Right lobe of liver (tissue), 6 donors: Measurements from ENCODE around the gene TRIO. TPM values are rescaled to one million over a fixed set of nuclear protein-coding genes. Genes with fewer than 3 reads are reported as not detected.

Experiments used
- ATAC-seq, 4 donors: fragments of 200-7000 bp; cut with Tn5 transposase; one replicate each; pipeline ENCODE4 v1.9.1; 2020; ENCODE audit warnings: mild to moderate bottlenecking in 4 of 4, moderate library complexity in 4 of 4
- DNase-seq, 3 donors: peaks; one replicate each; pipeline ENCODE4 v3.0.0-alpha.2; 2020
- H3K27ac ChIP-seq, 3 donors: fragments of 200-600 bp; one replicate each; pipeline ENCODE4 v1.8.0; 2022
- H3K27me3 ChIP-seq, 2 donors: fragments of 200-600 bp; one replicate each; pipeline ENCODE4 v1.8.0; 2022
- H3K36me3 ChIP-seq, 4 donors: fragments of 200-600 bp; sonication (generic) in 1 of 4; one replicate each; pipeline versions ENCODE4 v1.5.1 to v1.8.0; 2017 to 2022; ENCODE audit warnings: control low read depth in 1 of 4
- H3K4me1 ChIP-seq, 4 donors: fragments of 200-600 bp; sonication (generic) in 1 of 4; one replicate each; pipeline versions ENCODE4 v1.5.1 to v1.8.0; 2017 to 2022; ENCODE audit warnings: control low read depth in 1 of 4
- H3K4me3 ChIP-seq, 3 donors: fragments of 200-600 bp; one replicate each; pipeline ENCODE4 v1.8.0; 2022
- H3K9me3 ChIP-seq, 4 donors: fragments of 200-600 bp; sonication (generic) in 1 of 4; one replicate each; pipeline versions ENCODE4 v1.5.1 to v1.8.0; 2017 to 2022; ENCODE audit warnings: control low read depth in 1 of 4
- CTCF ChIP-seq, 4 donors: fragments of 200-600 bp in 3 of 4; fragments of 450-650 bp in 1 of 4; IDR thresholded peaks; one replicate each; pipeline versions ENCODE4 v1.5.1 to v1.8.0; 2016 to 2022; ENCODE audit warnings: antibody characterized with exemption in 4 of 4, mild to moderate bottlenecking in 2 of 4
- POLR2A ChIP-seq: fragments of 450-650 bp; IDR thresholded peaks from one replicate; pipeline ENCODE4 v1.6.1; 2017; ENCODE audit warnings: antibody characterized with exemption, mild to moderate bottlenecking
- WGBS: methylation state at CpG from one replicate; pipeline ENCODE4 v1.1.6; 2018; ENCODE audit warnings: low coverage, low lambda C conversion rate; ENCODE audit not compliant: insufficient coverage; ENCODE audit errors: missing lambda C conversion rate; 5-methylcytosine and 5-hydroxymethylcytosine counted together
- intact Hi-C, 2 donors: fragments of 100-400 bp; cut with DNase I; formaldehyde crosslinking; loops; one replicate each; pipeline versions ENCODE4 v1.11.2 to v1.14.1; 2022
- total RNA-seq, 6 experiments: library from RNA; depleted of rRNA in 2 of 6; stranded (reverse); fragments of >200 nt in 2 of 6; fragmentation: NEBNext Ultra II Directional in 3 of 6; extraction: Animal tissue kit (Norgen Biotek cat#: 25700) in 3 of 6; gene quantifications; one replicate each; pipeline versions ENCODE4 v1.1.0 to v1.2.4, GENCODE V29; 2016 to 2023
- donor health status: DM: no; HTN: yes; CAD: no.
- donor health status: DM: no; HTN: no; CAD: no.
- donor health status: DM: no; HTN: no; CAD: no.
- donor health status: DM: no; HTN: yes; CAD: no.
- donor health status: DM: no; HTN: yes; CAD: no.

Gene TRIO
- total RNA-seq, 6 experiments from 2014 or later = 34.7 to 63.5 (median 50.2) TPM

- WGBS = 67% methylated on average over 1 of the region's 1 CpG
- intact Hi-C loops = no loop called here
Observed at GRCh38 chr5:14125262-14125661, 17.9 kb upstream of the TRIO start.

GRCh38 chr5:14127587-14127986 lies 15.6 kb upstream of the TRIO start:
- intact Hi-C loops = no loop called here
- 56% methylated on average over 3 of the region's 3 CpGs for WGBS
- no peak for ATAC-seq

More at GRCh38 chr5:14125262-14125661, 17.9 kb upstream of the TRIO start:
- H3K4me3 ChIP-seq = no peak overlapping the region
- ATAC-seq (no peak), DNase-seq (no peak)
- no peak overlapping the region for H3K27ac ChIP-seq
- no peaks in the 10 kb centered on the region for H3K9me3 ChIP-seq
- H3K4me1 ChIP-seq = no peaks in the 10 kb centered on the region
- no peak for TF ChIP-seq CTCF (IDR thresholded peaks at IDR 0.05)
- TF ChIP-seq POLR2A = no peak
- no peaks in the 10 kb centered on the region for H3K27me3 ChIP-seq
- H3K36me3 ChIP-seq = no peaks in the 10 kb centered on the region

GRCh38 chr5:14128079-14128478 lies 15.1 kb upstream of the TRIO start:
- no peak overlapping the region for H3K27ac ChIP-seq
- H3K4me1 ChIP-seq = no peaks in the 10 kb centered on the region
- DNase-seq = no peak
- no peaks in the 10 kb centered on the region for H3K36me3 ChIP-seq
- no peak for ATAC-seq
- no peak overlapping the region for H3K4me3 ChIP-seq
- no peaks in the 10 kb centered on the region for H3K27me3 ChIP-seq
- intact Hi-C loops = no loop called here
- no peak for TF ChIP-seq CTCF (IDR thresholded peaks at IDR 0.05)
- no peak for TF ChIP-seq POLR2A
- no peaks in the 10 kb centered on the region for H3K9me3 ChIP-seq

More at GRCh38 chr5:14127587-14127986, 15.6 kb upstream of the TRIO start:
- H3K27ac ChIP-seq = no peak overlapping the region
- no peaks in the 10 kb centered on the region for H3K36me3 ChIP-seq
- no peaks in the 10 kb centered on the region for H3K27me3 ChIP-seq
- H3K4me1 ChIP-seq = no peaks in the 10 kb centered on the region
- DNase-seq = no peak
- no peak for TF ChIP-seq POLR2A
- TF ChIP-seq CTCF (IDR thresholded peaks at IDR 0.05) = no peak
- no peaks in the 10 kb centered on the region for H3K9me3 ChIP-seq
- H3K4me3 ChIP-seq = no peak overlapping the region

- Histone ChIP-seq H3K27me3 (no peaks in the 10 kb centered on the region), H3K27ac (no peak overlapping the region), H3K4me1 (no peaks in the 10 kb centered on the region), H3K4me3 (no peak overlapping the region), H3K36me3 (no peaks in the 10 kb centered on the region), H3K9me3 (no peaks in the 10 kb centered on the region)
- DNase-seq (no peak), ATAC-seq (no peak)
- intact Hi-C loops = no loop called here
- WGBS = 50% methylated on average over 1 of the region's 1 CpG
- TF ChIP-seq POLR2A (no peak), CTCF (IDR thresholded peaks at IDR 0.05) (no peak)
Observed at GRCh38 chr5:14129123-14129522, 14.0 kb upstream of the TRIO start.

- 56% methylated on average over 5 of the region's 6 CpGs for WGBS
- Histone ChIP-seq H3K9me3 (no peaks in the 10 kb centered on the region), H3K27ac (no peak overlapping the region), H3K4me3 (no peak overlapping the region), H3K4me1 (no peaks in the 10 kb centered on the region), H3K36me3 (no peaks in the 10 kb centered on the region), H3K27me3 (no peaks in the 10 kb centered on the region)
- ATAC-seq = no peak
- no peak for DNase-seq
- intact Hi-C loops = no loop called here
- no peak for TF ChIP-seq CTCF (IDR thresholded peaks at IDR 0.05)
- TF ChIP-seq POLR2A = no peak
Observed at GRCh38 chr5:14131855-14132503, 11.2 kb upstream of the TRIO start.
